LNCAP (cell line): ENCODE data around the gene IPCEF1.

Experiments used
- TF ChIP-seq, protein P1 (sequence below): fragments of 450-650 bp; IDR thresholded peaks from 2 replicates; pipeline ENCODE4 v1.5.1; 2017; ENCODE audit warnings: mild to moderate bottlenecking

The IPCEF1 gene

DNA sequence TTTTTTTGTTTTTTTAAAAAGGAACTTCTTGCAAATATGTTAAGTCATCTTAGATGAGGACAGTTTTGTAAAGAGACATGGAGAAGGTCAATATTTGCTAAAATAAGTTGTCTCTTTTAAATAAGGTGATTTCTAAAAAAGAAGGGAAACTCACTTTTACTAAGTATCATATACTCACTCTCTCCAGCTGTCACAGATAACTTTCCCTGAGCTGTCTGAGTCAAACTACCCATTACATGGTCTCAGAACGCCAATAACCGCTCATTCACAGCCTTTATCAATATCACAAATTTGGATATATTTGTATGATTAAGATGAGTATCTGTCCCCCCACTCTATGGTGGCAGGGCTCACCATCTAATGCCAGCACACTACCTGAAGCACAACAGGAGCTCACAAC lies 47.6 kb downstream of the IPCEF1 start:
- TF ChIP-seq, protein P1, sequence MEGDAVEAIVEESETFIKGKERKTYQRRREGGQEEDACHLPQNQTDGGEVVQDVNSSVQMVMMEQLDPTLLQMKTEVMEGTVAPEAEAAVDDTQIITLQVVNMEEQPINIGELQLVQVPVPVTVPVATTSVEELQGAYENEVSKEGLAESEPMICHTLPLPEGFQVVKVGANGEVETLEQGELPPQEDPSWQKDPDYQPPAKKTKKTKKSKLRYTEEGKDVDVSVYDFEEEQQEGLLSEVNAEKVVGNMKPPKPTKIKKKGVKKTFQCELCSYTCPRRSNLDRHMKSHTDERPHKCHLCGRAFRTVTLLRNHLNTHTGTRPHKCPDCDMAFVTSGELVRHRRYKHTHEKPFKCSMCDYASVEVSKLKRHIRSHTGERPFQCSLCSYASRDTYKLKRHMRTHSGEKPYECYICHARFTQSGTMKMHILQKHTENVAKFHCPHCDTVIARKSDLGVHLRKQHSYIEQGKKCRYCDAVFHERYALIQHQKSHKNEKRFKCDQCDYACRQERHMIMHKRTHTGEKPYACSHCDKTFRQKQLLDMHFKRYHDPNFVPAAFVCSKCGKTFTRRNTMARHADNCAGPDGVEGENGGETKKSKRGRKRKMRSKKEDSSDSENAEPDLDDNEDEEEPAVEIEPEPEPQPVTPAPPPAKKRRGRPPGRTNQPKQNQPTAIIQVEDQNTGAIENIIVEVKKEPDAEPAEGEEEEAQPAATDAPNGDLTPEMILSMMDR, result no peak

DNA sequence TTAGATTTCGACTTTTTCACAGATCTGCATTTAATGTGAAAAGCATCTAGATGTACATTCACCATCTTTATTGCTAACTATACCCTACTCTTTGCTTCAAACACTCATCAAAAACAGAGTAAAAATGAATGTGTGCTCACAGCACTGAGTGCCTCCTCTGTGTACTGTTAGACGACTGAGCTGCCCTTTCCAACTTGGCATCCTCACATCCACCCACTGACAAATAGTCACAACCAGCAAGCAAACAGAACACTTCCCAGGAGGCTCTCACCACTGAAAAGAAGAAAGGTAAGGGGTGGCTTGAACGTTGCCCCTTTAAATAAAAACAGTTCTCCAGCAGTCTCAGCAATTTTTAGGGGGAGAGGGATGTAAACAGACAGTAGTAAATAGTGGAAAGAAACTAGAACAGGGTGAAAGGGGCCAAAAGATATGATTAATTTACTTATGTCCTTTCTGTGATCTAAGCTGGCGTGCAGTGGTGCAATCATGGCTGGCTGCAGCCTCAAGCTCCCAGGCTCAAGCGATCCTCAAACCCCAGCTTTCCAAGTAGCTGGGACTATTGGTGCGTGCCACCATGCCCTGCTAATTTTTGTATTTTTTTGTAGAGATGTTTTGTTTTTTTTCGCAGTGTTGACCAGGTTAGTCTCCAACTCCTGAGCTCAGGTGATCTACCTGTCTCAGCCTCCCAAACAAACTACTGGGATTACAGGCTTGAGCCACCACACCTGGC lies 48.7 kb downstream of the IPCEF1 start:
- TF ChIP-seq, protein P1, result no peak

DNA sequence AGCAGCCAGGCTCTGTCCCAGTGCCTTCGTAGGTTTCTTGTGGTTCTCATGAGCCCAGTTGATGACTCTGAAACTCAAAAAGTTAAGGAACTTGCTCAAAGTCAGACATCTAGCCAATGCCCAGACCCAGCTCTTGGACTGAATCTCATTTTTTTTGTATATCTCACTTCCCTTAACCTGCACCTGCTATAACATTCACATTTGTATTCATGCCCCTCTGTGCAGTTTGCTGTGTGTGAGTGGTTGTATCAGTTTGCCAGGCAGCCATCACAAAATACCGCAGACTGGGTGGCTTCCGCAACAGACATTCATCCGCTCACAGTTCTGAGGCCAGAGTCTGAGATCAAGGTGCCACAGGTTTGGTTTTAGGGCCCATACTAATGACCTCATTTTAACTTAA lies 49.9 kb downstream of the IPCEF1 start:
- TF ChIP-seq, protein P1, result no peak

DNA sequence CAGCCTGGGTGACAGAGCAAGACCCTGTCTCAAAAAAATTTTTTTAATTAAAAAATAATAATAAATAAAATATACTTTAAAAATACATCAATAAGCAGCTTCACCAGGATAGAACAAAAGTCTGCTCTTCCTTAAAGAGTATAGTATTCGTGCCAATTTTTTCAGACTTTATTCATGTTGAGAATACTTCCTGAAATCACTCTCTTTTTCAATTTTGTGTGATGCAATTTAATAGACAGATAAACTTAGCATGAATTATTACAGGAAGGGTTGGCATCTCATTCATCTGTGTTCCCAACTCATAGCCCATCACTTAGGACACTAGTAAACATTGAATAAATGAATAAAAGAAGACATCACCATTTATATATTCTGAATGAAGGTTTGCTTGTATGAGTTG lies 52.4 kb downstream of the IPCEF1 start:
- TF ChIP-seq, protein P1, result no peak

DNA sequence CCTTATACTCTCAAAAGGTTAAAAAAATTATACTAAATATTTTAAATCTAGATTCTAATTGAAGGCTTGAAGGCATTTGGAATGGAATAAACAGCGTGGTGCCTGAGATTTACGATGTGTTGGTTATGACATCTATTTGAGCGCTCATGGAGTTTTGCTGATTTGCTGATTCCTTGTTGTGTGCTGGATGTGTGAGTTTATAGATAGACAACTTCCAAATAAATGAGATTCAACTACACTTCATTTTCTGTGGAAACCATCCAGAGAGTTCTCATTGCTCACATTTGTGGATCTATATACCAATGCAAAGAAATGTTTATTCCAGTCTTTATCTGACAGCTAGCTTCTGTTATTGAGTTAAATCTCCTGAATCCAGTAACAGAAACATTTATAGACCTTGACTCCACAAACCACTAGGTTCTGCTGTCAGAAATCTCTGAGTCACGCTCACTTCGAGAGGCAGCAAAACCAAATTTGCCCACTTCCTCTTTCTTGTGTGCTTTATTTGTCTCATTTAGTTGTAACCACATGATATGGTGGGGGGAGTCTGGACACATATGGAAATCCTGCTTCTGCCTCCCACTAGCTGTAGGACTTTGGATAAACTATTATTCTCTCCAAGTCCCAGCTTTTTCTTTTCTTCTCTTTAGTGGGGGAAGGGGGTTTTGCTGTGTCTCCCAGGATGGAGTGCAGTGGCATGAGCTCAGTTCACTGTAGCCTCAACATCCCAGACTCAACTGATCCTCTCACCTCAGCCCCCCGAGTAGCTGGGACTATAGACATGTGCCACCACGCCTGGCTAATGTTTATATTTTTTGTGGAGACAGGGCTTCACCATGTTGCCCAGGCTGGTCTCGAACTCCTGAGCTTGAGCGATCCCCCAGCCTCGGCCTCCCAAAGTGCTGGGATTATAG lies 54.5 kb downstream of the IPCEF1 start:
- TF ChIP-seq, protein P1, result no peak

DNA sequence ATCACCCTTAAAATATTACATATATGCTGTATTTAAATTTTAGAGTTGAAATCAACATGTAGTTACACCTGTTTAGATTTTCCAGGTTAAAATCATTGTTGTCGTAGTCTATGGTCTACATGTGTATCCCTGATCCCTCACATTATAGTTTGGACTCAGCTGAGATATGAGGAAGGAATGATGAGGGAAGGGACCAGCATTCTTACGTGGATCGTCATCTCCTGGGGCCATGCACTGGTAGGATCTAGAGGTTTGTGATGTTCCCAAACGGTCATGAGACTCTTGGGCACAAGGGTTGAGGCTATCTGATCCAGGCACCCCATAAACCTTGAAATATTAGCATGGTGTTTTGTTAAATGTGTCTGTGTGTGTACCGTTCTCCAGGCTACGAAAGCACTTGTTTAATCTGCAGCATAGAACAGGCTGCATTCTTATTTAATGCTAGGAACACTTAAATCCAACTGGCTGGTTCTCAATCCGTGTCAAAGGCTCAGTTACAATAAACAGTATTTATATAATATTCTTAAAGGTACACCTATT lies 55.4 kb downstream of the IPCEF1 start:
- TF ChIP-seq, protein P1, result no peak

DNA sequence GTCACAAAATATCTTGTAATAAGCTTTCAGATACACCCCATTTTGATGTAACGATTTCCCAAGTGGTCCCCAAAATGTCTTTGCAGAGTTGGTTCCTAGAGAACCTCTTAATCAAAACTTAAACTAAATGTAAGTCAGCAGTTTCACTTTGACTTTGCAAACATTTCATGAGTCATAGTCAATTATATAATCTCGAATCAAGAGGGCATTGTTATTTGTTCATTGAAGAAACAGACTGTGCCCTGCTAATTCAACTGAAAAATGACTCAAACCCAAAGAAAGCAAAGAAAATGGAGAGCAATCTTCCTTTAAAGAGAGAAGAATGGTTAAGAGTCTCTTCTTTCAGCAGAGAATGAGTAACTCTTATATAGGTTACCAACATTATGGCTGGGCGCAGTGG lies 58.3 kb downstream of the IPCEF1 start:
- TF ChIP-seq, protein P1, result no peak
